Peyer's patch (tissue), 4 donors: ENCODE data around the gene ITCH.

Experiments used
- CTCF ChIP-seq, 6 experiments: fragments of 450-650 bp in 4 of 6; fragments of 200-600 bp in 2 of 6; sonication (generic) in 1 of 6; IDR thresholded peaks; one replicate each; pipeline ENCODE4 v1.5.1; 2017 to 2019; ENCODE audit warnings: antibody characterized with exemption in 6 of 6, mild to moderate bottlenecking in 3 of 6, moderate library complexity in 1 of 6
- POLR2A ChIP-seq, 2 donors: fragments of 450-650 bp; IDR thresholded peaks; one replicate each; pipeline ENCODE4 v1.5.1; 2017; ENCODE audit warnings: antibody characterized with exemption in 2 of 2, mild to moderate bottlenecking in 2 of 2, moderate library complexity in 2 of 2

- TF ChIP-seq CTCF (IDR thresholded peaks at IDR 0.05) (no peak), POLR2A (IDR thresholded peaks at IDR 0.05) (no peak)
These were observed 42.2 kb upstream of the ITCH start for GRCh38 chr20:34320861-34321260.
